GM18508 (cell line): ENCODE data around the gene PPP3R1.
A peak's percentile ranks its signal among the peaks of the same experiment; 100 is the strongest.

Source experiments
- ATAC-seq: cut with Tn5 transposase; IDR thresholded peaks from one replicate; pipeline ENCODE4 v1.9.1; 2021; ENCODE audit warnings: moderate number of reproducible peaks; ENCODE audit not compliant: insufficient read depth, unreplicated experiment

Gene PPP3R1

GRCh38 chr2:68236103-68236734, 16.1 kb downstream of the PPP3R1 start:
- no peak for ATAC-seq

DNA sequence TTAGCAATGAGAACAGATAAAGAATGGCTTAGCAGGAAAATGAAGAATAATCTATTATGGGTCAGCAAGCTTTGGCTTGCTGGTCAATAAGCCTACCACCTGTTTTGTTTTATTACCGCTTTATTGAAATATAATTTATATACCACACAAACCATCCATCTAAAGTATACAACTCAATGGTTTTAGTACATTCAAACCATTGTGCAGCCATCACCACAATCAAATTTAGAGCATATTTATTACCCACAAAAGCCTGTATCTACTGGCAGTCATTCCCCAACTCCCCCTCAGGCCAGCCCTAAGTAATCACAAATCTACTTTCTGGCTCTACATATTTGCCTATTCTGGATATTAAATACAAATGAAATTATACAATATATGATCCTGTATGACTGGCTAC, 17.2 kb downstream of the PPP3R1 start:
- ATAC-seq: no peak

- ATAC-seq: no peak
These were observed 17.9 kb downstream of the PPP3R1 start for GRCh38 chr2:68234405-68234804.

GRCh38 chr2:68231061-68231372, 21.3 kb downstream of the PPP3R1 start:
- ATAC-seq: no peak

DNA sequence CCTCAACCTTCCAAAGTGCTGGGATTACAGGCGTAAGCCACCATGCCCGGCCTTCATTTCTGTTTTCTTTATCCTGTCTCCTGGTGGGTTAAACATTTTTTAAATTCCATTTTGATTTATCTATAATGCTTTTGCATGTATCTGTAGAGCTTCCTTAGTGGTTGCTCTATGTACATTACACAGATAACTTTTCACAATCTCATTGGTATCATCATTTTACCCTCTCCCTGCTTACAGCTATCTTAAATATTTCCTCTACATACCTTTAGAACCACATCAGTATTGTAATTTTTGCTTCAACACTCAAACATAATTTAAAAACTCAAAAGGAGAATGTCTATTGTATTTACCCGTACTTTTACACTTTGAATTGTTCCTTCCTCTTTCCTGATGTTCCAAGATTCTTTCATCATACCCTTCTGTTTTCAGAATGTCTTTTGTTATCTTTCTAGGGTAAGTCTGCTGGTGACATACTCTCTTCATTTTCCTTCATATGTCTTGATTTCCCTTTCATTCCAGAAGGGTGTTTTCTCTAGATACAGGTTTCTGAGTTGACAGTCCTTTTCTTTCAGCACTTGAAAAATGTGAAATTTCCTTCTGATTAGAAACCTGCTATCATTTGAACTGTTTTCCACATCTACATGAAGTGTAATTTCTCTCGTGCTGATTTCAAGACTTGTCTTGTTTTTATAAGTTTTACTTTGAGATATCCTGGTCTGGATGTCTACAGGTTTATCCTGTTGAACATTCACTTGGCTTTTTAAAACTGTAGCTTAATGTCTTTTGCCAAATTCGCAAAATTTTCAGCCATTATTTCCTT, 21.9 kb downstream of the PPP3R1 start:
- ATAC-seq: no peak

GRCh38 chr2:68226794-68227193, 25.5 kb downstream of the PPP3R1 start:
- no peak for ATAC-seq

DNA sequence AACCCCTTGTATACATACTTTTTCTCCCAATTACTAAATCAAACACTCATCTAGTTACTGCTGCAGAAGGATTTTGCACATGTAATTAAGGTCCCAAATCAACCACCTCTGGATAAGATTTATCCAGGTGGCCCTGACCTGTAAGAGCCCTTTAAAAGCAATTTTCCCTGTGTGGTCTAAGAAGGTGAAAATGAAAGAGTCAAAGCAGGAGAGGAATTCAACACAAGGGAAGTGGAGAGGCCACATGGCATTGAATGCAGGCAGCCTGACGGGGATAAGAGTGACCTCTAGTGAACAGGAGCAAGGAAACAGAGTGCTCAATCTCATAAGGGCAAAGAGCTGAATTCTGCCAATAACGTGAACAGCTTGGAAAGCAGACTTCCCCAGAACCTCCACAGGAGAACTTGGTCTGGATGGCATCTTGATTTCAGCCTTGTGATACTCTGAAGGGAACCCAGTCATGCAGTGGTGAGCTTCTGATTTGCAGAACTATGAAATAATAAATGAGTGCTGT, 27.2 kb downstream of the PPP3R1 start:
- ATAC-seq: peak; percentile 70

- no peak for ATAC-seq
These were observed 28.9 kb downstream of the PPP3R1 start for GRCh38 chr2:68223419-68223818.

DNA sequence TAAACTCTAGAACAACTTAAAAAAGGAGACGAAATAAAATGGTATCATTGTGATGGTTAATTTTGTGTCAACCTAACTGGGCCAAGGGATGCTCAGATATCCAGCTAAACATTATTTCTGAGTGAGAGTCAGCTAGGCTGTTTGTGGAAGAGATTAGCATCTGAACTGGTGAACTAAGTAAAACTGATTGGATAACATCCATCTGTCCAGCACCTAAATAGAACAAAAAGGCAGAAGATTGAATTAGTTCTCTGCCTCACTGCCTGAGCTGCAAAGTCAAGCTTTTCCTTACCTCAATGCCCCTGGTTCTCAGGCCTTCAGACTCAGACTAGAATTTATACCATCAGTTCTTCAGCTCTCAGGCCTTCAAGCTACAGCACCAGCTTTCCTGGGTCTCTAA, 30.0 kb downstream of the PPP3R1 start:
- ATAC-seq: no peak

GRCh38 chr2:68218343-68218901, 33.9 kb downstream of the PPP3R1 start:
- ATAC-seq: no peak

DNA sequence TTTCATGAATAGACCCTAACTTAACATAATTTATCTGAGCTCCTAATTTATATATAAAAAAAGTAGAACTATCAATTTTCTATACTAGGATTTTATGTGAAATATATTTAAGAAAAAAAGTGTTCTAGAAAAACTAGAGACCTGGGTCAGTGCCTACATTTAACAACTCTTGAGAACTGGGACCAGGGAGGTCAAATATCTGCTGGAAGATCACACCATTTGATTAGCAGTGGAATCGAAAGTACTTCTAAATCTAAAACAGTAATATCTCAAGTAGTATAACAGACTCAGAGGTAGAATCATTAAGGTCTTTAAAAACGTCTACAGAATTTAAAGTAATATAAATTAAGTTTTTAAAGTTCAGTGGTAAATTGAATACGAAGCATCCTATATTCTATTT, 34.6 kb downstream of the PPP3R1 start:
- ATAC-seq: no peak

DNA sequence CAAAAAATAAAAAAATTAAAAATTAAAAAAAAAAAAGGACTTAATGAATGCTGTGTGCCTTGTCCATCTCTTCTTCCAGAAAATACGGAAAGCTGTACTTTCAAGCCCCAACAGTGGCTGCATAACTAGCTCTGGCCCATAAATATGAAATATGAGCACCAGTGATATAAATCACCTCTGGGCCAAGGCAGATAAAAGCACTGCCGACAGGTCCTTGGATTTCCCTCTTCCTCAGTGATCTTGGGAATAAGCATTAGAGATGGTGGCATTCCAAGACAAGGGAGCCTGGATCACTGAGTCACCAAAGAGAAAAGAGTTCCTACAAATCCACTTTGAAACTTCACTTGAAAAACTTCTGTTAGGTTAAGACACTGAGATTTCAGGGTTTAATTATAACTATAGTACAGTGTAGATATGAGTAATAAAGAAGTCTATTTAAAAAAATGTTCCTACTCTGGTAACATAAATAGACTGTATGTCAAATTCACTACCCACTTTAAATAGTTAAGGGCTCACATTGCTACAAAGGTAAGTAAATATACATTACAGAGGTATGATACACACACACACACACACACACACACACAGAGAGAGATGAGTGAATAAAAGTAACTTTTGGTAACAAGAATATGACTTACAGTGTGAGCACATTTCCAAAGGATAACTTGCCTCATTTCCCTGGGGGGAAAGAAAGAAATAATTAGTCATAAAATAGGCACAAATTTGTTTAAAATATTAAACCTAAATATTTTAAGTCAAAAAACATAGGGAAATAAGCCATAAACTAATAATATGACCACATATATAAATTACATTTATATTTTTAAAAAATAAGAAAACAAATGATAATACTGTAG, 35.6 kb downstream of the PPP3R1 start:
- ATAC-seq: no peak

DNA sequence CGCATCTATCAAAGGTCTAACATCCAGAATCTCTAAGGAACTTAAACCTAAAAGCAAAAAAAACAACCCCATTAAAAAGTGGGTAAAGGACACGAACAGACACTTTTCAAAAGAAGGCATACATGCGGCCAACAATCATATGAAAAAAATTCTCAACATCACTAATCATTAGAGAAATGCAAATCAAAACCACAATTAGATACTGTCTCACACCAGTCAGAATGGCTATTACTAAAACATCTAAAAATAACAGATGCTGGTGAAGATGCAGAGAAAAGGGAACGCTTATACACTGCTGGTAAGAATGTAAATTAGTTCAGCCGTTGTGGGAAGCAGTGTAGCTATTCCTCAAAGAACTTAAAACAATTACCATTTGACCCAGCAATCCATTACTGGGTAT, 38.0 kb downstream of the PPP3R1 start:
- peak; percentile 68 for ATAC-seq

GRCh38 chr2:68206793-68207192, 45.5 kb downstream of the PPP3R1 start:
- no peak for ATAC-seq

DNA sequence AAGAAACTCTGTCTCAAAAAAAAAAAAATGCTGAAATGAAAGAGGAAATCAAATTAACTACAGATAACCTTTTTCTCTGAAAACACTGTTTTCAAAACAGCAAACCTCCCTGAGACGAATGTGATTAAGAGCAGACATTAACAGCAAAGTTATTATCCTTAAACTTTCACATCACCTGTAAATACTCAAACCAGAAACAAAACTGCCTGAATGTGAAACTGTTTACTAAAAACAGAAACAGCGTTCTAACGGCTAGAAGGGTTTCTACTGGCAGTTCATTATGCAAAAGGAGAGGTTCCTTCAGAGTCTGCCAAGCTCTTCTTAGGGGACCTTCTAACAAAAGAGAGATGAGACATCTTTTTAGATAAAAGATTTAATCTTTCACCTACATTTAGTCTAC, 48.7 kb downstream of the PPP3R1 start:
- ATAC-seq: peak; percentile 76

DNA sequence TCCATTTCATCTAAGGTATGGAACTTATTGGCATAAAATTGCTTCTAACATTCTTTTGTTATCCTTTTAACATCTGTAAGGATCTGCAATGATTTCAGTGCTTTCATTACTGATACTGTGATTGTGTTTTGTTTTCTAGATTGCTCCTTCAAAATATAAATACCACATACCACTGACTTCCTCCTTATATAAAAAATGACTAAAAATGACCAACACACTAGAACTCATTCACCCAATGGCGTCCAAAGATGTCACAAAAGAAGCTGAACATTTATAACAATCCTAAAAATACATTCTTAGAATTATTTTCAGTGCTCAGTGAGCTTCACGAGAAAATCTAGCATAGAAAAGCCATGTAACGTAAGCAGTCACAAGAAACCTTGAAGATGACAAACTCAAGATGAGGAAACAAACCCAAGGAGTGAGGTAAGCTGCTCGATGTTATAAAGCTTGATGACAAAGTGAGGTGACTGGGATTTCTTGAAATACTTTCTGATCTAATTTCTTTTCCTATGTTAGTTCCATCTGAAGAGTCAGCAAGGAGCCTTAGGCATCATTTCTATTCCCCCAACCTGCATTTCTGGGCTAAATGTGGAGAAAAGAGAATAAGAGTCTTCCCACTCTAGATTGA, 52.1 kb downstream of the PPP3R1 start:
- ATAC-seq: no peak

DNA sequence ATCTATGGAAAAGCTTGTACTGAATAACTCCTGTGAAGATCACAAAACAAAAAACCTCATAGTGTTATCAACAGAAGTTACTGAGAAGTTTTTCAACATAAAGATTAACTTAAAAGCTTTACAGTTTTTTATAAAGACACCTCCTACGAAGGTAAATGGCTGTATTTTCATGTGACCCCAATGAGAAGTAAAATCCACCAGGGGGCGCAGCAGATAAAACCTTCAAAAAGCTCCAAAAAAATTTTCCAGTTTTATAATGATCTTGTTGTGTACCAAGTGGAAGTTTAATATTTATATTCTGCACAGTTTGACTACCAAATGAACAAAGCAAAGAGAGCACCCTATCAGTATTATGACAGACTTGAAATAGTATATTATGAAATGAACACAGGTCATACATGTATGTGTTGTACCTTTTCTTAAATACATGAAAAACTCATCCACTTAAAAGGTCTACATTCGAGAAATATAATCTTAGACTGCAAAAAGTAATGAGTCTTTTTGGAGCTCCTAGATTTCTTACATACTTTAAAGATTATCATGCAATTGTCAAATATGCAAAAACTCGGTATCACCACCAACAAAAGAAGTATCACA, 56.1 kb downstream of the PPP3R1 start:
- ATAC-seq: no peak

- ATAC-seq: no peak
These were observed 57.2 kb downstream of the PPP3R1 start for GRCh38 chr2:68195096-68195495.

- ATAC-seq: no peak
These were observed 58.5 kb downstream of the PPP3R1 start for GRCh38 chr2:68193787-68194372.
